Measurements from ENCODE around the gene NDUFV1.

NDUFV1 gene

GRCh38 chr11:67648140-67648795 lies 41.5 kb downstream of the NDUFV1 start:
- no peak for TF ChIP-seq BACH2 (CRISPR knock-in tag; IDR thresholded peaks at IDR 0.05; ENCODE audit: borderline replicate concordance)

GRCh38 chr11:67648796-67649613 lies 42.3 kb downstream of the NDUFV1 start:
- ATAC-seq: no peak
- TF ChIP-seq ESRRG (CRISPR knock-in tag; IDR thresholded peaks at IDR 0.05) (no peak), POU6F1 (CRISPR knock-in tag; IDR thresholded peaks at IDR 0.05; ENCODE audit: borderline replicate concordance, low read depth) (no peak), OSR1 (CRISPR knock-in tag; IDR thresholded peaks at IDR 0.05) (no peak), ZFP3 (CRISPR knock-in tag; IDR thresholded peaks at IDR 0.05) (no peak), ZNF8 (CRISPR knock-in tag; IDR thresholded peaks at IDR 0.05) (no peak), ZNF565 (CRISPR knock-in tag; conservative IDR thresholded peaks at IDR 0.05; ENCODE audit: low read depth) (no peak)

More at GRCh38 chr11:67648140-67648795, 41.5 kb downstream of the NDUFV1 start:
- peak; percentile 76 for ATAC-seq

GRCh38 chr11:67649634-67650510 lies 43.1 kb downstream of the NDUFV1 start:
- ATAC-seq: no peak

More at GRCh38 chr11:67649634-67650510, 43.1 kb downstream of the NDUFV1 start:
- TF ChIP-seq POU6F1 (CRISPR knock-in tag; IDR thresholded peaks at IDR 0.05; ENCODE audit: borderline replicate concordance, low read depth) (no peak), ZNF565 (CRISPR knock-in tag; conservative IDR thresholded peaks at IDR 0.05; ENCODE audit: low read depth) (no peak), ZNF8 (CRISPR knock-in tag; IDR thresholded peaks at IDR 0.05) (no peak), RARB (CRISPR knock-in tag; IDR thresholded peaks at IDR 0.05) (no peak), PATZ1 (CRISPR knock-in tag; IDR thresholded peaks at IDR 0.05; ENCODE audit: borderline replicate concordance) (no peak), TCF4 (CRISPR knock-in tag; IDR thresholded peaks at IDR 0.05; ENCODE audit: borderline replicate concordance) (no peak), TOX (CRISPR knock-in tag; IDR thresholded peaks at IDR 0.05; ENCODE audit: borderline replicate concordance) (no peak), OSR1 (CRISPR knock-in tag; IDR thresholded peaks at IDR 0.05) (no peak)
- TF ChIP-seq, protein P1, sequence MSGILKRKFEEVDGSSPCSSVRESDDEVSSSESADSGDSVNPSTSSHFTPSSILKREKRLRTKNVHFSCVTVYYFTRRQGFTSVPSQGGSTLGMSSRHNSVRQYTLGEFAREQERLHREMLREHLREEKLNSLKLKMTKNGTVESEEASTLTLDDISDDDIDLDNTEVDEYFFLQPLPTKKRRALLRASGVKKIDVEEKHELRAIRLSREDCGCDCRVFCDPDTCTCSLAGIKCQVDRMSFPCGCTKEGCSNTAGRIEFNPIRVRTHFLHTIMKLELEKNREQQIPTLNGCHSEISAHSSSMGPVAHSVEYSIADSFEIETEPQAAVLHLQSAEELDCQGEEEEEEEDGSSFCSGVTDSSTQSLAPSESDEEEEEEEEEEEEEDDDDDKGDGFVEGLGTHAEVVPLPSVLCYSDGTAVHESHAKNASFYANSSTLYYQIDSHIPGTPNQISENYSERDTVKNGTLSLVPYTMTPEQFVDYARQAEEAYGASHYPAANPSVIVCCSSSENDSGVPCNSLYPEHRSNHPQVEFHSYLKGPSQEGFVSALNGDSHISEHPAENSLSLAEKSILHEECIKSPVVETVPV (CRISPR knock-in tag; IDR thresholded peaks at IDR 0.05): no peak
